ENCODE data around the gene RPS18. TPM values are rescaled to one million over a fixed set of nuclear protein-coding genes. Genes with fewer than 3 reads are reported as not detected.

Gene RPS18
- total and polyA plus RNA-seq, 9 of the 15 experiments (the other 6 are each of a cell fraction or from before 2014, with no cell fraction given): 5,023 to 17,516 (median 8,131) TPM

DNA sequence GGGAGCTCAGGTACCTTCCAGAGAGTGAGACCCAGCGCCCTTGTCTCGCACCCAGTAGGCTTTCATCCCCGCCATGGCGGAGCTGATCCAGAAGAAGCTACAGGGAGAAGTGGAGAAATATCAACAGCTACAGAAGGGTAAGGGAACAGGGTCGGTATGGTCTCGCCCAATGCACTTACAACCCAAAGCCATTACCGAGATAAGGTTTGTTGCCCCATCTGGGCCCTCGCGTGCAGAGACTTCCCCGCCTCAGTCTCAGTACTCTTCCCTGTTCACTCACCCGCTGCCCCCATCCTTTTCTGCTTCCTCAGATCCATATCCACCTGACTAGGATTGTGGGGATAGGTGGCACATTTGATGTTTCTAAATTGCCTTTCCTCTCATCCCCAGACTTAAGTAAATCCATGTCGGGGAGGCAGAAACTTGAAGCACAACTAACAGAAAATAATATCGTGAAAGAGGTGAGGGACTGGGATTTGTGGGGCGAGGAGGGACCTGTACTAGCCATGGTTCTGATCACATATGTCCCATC, 18.0 kb downstream of the RPS18 start (continued):
- peak; percentile 8 for TF ChIP-seq POLR2G (IDR thresholded peaks at IDR 0.05; ENCODE audit: low read depth, low read length)
- TF ChIP-seq CAMTA2 (CRISPR knock-in tag; conservative IDR thresholded peaks at IDR 0.05): no peak; the same call in 1 of the 2 replicates
- TF ChIP-seq ZNF696 (CRISPR knock-in tag; conservative IDR thresholded peaks at IDR 0.05): no peak
- TF ChIP-seq, protein P1, sequence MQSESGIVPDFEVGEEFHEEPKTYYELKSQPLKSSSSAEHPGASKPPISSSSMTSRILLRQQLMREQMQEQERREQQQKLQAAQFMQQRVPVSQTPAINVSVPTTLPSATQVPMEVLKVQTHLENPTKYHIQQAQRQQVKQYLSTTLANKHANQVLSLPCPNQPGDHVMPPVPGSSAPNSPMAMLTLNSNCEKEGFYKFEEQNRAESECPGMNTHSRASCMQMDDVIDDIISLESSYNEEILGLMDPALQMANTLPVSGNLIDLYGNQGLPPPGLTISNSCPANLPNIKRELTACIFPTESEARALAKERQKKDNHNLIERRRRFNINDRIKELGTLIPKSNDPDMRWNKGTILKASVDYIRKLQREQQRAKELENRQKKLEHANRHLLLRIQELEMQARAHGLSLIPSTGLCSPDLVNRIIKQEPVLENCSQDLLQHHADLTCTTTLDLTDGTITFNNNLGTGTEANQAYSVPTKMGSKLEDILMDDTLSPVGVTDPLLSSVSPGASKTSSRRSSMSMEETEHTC (IDR thresholded peaks at IDR 0.05): no peak

DNA sequence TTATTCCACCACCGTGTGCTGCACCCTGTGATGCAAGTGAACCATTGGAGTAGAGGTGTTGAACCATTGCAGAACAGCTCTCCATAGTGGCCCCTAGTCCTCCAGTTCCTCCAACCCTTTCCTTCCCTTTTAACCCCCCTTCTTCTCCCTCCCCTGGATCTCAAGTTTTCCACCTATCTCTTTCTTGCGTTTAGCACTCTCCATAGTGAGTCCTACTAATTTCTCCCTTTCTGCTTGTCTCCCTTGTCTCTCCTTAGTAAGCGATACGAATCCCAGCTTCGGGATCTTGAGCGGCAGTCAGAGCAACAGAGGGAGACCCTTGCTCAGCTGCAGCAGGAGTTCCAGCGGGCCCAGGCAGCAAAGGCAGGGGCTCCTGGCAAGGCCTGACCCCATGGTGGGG, 18.6 kb downstream of the RPS18 start:
- Histone ChIP-seq H3K9me3 (replicated peaks; ENCODE audit: control insufficient read depth, insufficient read depth, low read depth, low read length) (no peaks in the 10 kb centered on the region), H3K9ac (ENCODE audit: insufficient read depth in 1 of 2, low read depth in 2 of 2, low read length in 2 of 2) (peak overlapping the region; percentile 91 to 94), H3K27ac (ENCODE audit: extremely low read depth, low read depth, low read length) (no peak overlapping the region; the same call in 1 of the 3 replicates), H3K36me3 (ENCODE audit: control insufficient read depth, insufficient read depth, low read length) (peaks cover 72% of the 10 kb centered on the region), H3K79me2 (ENCODE audit: control insufficient read depth, insufficient read depth, low read length) (peaks cover 45% of the 10 kb centered on the region), H3K4me3 (peak overlapping the region; percentile 76), H4K20me1 (replicated peaks; ENCODE audit: control insufficient read depth, insufficient read depth, low read length) (no peaks in the 10 kb centered on the region), H2AFZ (ENCODE audit: low read depth, low read length) (no peak overlapping the region), H3K27me3 (ENCODE audit: control insufficient read depth in 2 of 2, insufficient read depth in 2 of 2, low read length in 2 of 2) (no peaks in the 10 kb centered on the region), H3K4me2 (ENCODE audit: insufficient read depth, low read length) (peak overlapping the region; percentile 98), H3K4me1 (replicated peaks in 1 of 2; ENCODE audit: control insufficient read depth in 2 of 2, insufficient read depth in 2 of 2, low read length in 2 of 2) (peaks cover 13 to 24% of the 10 kb centered on the region in 2 experiments; a peak in 4 of 5 replicates), H3K9me1 (ENCODE audit: control insufficient read depth, insufficient read depth, low read length) (peaks cover 3% of the 10 kb centered on the region)
- no peak for FAIRE-seq
- ChIA-PET CTCF (ENCODE audit: low intra/inter-chr PET ratio) (no interaction called here), POLR2A (interaction anchor here (0.9 to 7.1 kb wide), 4 partner anchors 8 to 18 kb away, joined by 3 to 90 read pairs (median 14); partner anchors contain the start of genes B3GALT4, RGL2, RPS18 and VPS52)
- intact Hi-C loops (cut with micrococcal nuclease): no loop called here
- WGBS (ENCODE audit: insufficient coverage, low coverage, missing lambda C conversion rate): 57% methylated on average over 7 of the region's 7 CpGs
- peak; percentile 2; the same call in 1 of the 3 replicates for ATAC-seq
- no peak for DNase-seq (ENCODE audit: extremely low read depth in 1 of 4, low spot score in 3 of 4)
- in situ Hi-C loops (cut with MboI): no loop called here
- no TSS peak for BruUV-seq (replicated peaks)
- TF ChIP-seq, protein P2, sequence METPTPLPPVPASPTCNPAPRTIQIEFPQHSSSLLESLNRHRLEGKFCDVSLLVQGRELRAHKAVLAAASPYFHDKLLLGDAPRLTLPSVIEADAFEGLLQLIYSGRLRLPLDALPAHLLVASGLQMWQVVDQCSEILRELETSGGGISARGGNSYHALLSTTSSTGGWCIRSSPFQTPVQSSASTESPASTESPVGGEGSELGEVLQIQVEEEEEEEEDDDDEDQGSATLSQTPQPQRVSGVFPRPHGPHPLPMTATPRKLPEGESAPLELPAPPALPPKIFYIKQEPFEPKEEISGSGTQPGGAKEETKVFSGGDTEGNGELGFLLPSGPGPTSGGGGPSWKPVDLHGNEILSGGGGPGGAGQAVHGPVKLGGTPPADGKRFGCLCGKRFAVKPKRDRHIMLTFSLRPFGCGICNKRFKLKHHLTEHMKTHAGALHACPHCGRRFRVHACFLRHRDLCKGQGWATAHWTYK (CRISPR knock-in tag; IDR thresholded peaks at IDR 0.05): no peak
- peak; percentile 43; the same call in 1 of the 2 replicates for TF ChIP-seq POLR2G (IDR thresholded peaks at IDR 0.05; ENCODE audit: low read depth, low read length)
- TF ChIP-seq RBFOX2 (IDR thresholded peaks at IDR 0.05; ENCODE audit: low read depth, low read length): peak; percentile 5; the same call in 1 of the 2 replicates
- peak; percentile 54 for TF ChIP-seq POLR2A (conservative IDR thresholded peaks at IDR 0.05)
- TF ChIP-seq, protein P3, sequence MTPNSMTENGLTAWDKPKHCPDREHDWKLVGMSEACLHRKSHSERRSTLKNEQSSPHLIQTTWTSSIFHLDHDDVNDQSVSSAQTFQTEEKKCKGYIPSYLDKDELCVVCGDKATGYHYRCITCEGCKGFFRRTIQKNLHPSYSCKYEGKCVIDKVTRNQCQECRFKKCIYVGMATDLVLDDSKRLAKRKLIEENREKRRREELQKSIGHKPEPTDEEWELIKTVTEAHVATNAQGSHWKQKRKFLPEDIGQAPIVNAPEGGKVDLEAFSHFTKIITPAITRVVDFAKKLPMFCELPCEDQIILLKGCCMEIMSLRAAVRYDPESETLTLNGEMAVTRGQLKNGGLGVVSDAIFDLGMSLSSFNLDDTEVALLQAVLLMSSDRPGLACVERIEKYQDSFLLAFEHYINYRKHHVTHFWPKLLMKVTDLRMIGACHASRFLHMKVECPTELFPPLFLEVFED (CRISPR knock-in tag; conservative IDR thresholded peaks at IDR 0.05): 0 out of 2 replicates have a peak, but pooled peaks have one; percentile 26
- TF ChIP-seq POLR2B (IDR thresholded peaks at IDR 0.05; ENCODE audit: low read depth, partially characterized antibody): peak; percentile 37
- TF ChIP-seq, protein P4, sequence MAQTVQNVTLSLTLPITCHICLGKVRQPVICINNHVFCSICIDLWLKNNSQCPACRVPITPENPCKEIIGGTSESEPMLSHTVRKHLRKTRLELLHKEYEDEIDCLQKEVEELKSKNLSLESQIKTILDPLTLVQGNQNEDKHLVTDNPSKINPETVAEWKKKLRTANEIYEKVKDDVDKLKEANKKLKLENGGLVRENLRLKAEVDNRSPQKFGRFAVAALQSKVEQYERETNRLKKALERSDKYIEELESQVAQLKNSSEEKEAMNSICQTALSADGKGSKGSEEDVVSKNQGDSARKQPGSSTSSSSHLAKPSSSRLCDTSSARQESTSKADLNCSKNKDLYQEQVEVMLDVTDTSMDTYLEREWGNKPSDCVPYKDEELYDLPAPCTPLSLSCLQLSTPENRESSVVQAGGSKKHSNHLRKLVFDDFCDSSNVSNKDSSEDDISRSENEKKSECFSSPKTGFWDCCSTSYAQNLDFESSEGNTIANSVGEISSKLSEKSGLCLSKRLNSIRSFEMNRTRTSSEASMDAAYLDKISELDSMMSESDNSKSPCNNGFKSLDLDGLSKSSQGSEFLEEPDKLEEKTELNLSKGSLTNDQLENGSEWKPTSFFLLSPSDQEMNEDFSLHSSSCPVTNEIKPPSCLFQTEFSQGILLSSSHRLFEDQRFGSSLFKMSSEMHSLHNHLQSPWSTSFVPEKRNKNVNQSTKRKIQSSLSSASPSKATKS (CRISPR knock-in tag; IDR thresholded peaks at IDR 0.05): 0 out of 2 replicates have a peak, but pooled peaks have one; percentile 40
- TF ChIP-seq SUPT5H (IDR thresholded peaks at IDR 0.05): peak; percentile 59; the same call in 1 of the 2 replicates

Data from K562 (cell line).